CD4-positive, alpha-beta T cell treated with Interleukin-10 for 1 hour (primary cell): ENCODE measurements around the gene SERPINE3.

ENCODE experiments used
- DNase-seq: peaks from one replicate; pipeline ENCODE4 v3.0.0-alpha.2; 2020

The SERPINE3 gene

DNA sequence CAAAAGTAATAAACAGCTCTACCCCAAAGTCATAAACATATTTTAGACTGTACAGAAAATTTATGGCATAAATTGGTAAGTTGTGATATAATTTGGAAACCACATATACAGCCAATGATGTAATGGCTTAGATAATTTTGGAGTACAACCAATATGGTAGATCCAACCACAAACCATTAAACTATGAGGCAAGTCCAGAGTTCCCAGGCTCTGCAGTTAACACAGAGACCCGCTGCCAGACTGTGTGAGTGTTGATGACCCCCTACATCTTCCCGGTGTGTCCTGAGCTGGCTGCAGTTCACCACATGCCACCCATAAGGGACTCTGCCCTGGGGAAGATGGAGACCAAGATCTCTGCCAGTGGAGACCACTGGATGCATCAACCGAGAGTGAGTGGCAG is 9.9 kb upstream of the SERPINE3 start:
- no peak for DNase-seq

DNA sequence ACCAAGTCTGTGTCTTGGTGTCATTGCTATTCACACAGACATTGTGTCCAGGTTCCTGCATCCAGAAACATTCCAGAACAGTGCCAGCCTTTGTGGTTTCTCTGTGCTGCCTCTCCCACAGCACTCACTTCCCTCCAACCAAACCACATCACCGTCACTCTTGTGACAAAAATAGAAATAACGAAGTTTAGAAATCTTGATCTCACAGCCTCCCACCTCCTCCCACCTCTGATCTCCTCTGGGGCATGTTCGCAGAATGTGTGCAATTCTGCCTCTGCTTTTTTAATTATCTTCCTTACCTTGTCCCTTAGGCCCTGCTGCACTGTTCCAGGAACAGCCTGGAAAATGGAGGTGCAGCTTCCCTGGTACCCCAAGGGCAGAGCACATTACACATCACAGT is 8.7 kb upstream of the SERPINE3 start:
- no peak for DNase-seq

DNA sequence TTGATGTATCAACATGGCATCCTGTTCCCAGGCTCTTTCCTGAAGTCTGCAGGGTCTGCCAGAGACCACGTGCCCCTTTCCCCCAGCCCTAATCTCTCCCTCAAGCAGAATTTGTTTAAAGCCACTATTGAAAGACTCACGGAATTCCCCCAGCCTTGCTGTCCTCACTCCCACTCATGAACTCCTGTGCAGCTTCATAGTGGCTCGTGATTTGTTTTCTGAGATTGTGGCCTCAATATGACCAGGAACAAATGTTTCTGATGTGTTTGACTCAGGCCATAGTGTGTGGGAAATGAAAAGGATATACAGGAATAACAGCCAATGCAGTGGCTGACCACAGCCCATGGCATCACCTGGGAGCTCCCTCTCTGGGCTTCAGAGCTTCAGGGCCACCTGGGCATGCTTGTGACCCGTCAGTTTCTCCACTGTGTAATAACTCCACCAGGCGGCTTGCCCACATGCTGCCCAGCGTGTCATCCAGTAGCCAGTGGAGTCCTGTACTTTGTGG is 8.1 kb upstream of the SERPINE3 start:
- DNase-seq, result no peak

DNA sequence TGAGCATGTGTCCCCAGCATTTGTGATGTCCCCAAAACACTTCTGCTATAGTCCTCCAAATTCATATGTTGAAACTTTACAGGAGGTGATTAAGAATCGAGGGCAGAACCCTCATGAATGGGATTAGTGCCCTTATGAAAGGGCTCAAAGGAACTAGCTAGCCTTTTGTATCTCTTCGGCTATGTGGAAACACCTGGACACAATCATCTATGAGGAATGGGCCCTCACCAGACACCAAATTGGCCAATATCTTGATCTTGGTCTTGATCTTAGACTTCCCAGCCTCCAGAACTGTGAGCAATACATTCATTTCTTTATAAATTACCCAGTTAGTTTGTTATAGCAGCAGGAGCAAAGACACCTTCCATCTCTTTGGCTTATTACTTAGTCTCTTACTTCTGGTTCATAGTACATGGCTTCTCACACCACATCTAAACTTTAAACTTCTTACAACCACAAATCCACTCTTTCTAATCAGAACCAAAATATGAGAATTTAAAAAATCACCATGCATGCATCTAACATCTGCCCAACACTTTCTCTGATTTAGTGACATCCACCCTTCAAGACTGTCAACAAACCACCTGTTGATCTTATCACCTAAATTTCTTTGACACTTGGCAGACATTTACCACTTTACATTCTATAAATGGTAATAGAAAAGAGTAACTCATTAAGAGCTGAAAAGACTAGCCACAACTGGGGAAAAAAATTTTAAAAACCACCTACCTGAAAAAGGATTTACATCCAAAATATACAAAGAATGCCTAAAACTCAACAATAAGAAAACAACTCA is 6.7 kb upstream of the SERPINE3 start:
- no peak for DNase-seq

DNA sequence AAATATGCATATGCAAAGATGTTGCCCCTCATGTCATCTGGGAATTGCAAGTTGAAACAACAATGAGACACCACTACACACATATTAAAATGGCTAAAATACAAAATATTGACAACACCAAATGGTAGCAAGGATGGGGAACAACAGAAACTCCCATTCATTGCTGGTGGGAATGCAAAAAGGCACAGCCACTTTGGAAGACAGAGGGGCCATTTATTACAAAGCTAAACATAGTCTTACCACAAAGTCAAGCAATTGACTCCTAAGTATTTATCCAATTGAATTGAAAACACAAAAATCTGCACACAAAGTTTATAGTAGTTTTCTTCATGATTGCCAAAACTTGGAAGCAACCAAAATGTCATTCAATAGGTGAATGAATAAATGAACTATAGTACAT is 6.1 kb upstream of the SERPINE3 start:
- no peak for DNase-seq

DNA sequence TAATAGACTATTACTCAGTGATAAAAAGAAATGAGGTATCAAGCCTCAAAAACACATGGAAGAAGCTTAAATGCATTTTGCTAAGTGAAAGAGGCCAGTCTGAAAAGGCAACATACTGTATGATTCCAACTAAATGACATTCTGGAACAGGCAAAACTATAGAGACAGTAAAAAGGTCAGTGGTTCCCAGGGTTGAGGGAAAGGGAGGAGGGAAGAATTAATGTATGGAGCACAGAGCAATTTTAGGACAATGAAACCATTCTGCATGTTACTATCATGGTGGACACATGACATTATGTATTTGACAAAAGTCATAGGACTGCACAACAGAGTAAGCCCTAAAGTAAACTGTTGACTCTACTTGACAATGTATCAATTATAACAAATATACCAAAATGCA is 5.7 kb upstream of the SERPINE3 start:
- DNase-seq, result no peak

DNA sequence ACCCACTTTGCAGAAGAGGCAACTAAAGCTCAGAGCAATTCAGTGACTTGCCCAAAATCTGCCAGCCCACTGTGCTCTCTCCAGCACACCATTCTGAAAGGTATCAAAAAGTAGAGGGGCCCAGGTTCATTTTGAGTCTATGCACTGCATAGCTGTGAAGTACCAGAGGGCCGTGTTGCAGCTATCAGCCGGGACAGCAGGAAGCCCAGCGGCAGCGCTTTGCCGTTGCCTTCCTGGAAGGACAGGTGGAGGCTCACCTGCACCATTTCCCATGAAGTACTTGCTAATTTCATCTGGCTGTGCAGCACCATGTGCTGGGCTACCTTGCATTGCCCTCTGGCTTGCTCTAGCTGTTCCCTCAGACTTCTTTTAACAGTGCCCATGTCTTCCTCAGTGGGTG is 2.7 kb upstream of the SERPINE3 start:
- DNase-seq, result no peak

DNA sequence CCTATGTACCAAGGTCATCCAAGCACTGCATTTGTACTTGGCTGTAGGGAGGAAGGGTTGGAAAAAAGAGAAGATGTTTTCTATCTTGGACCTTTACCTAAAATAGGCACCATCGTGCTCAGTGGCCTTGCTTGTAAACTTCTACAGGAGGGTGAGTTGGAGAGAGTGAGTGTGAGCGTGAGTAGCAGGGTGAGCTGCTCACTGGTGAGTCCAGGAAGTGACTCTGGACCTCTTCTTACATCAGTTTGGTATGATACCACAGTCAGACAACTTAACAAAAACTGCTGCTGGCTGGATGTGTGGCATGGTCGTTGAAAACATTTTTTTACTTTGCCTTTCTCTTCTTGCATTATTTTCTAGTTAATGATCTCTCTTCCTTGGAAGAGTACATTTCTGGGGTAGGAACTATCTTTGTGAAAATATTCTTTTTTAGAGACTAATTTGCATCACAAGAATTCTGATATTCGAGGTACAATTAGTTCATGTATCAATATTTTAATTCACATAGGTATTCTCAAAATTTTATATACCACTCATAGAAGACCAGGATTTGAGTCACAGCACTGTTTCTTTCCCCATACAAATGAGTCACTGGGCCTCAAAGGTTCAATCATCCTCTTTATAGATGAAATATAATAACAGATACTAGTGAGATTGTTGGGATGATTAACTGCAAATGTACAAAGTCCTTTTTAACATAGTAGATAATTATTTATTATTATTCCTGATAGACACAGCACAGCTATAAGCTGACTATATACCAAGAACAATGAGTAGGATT is 651 bp downstream of the SERPINE3 start:
- DNase-seq, result no peak

DNA sequence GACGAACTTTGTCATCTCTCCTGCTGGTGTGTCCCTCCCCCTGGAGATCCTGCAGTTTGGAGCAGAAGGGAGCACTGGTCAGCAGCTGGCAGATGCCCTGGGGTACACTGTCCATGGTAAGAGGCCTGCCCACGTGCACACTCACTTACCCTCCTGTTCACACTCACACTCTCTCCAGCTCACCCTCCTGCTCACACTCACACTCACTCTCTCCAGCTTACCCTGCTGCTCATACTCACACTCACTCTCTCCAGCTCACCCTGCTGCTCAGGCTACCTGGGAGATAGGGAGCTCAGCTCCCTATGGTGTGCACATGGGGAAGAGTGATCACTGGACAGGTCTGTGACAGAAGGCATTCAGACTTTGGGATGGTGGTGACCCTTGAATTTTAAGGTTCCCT is 1.7 kb downstream of the SERPINE3 start:
- DNase-seq, result no peak

DNA sequence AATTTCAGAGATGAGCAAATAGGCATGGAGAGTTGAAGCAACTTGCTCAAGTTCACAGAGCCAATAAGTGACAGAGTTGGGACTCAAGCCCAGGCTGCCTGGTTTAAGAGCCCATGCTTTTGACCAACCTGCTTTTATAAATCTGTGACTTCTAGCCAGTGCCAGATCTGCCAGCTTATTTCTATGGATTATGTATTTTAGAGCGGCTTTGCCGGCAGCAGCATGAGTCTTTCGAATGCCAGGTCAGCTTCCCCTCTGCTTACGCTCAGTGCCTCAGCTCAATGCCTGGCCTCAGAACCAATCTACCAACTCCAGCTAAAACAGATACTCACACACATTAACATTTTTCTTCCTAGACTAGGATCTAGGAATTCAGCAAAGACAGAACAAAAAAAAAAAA is 2.3 kb downstream of the SERPINE3 start:
- DNase-seq, result no peak

DNA sequence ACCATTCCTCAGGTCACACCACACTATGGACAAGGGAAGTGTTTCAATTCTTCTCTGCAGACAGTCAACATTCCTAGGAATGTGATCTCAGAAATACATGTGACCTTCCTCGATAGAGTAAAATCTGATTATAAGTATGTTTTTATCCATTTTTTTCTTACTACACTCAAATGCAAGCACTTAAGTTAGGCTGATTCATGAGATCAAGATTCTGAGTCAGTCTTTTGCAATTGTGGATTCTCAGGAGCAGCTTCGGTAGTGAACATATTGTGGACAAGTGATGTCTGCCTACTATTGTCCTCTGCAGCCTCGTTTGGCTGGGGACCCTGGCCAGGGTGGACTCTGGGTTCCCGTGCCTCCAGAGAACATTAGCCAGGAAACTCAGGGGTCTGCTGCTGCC is 3.2 kb downstream of the SERPINE3 start:
- DNase-seq, result no peak

DNA sequence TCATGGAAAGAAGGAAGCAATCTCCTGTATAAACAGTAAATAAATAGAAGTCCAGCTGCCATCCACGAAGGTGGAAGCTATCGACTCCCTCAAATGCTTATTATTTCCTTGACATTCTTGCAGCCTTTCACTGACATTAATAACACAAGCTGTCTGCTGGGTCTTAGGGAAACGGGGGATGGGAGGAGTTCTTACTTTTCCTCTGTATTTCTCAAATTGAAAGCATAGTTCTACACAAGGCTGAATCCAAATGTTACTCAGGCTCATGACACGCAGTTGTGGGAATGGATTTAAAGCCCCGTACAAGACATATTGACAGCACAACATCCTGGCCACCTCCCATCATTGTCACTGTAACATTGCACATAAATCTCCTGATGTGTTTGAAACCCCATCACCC is 4.0 kb downstream of the SERPINE3 start:
- no peak for DNase-seq

DNA sequence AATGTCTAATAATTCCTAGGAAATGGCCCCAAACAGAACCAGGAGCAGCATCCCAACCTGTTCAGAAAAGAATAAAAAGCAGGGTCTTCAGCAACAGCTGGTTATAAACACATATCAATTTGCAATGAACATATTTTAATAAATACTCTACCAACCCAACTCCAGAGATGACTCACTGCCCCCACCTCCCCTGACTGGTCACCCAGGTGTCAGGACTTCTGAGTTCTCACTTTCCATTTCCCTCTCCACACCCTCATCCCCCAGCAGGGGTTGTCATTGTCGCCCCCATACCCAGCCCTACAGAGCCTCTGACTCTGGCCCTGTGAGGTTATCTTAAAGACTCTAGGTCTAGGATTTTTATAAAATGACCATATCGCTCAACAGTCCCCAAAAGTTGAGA is 6.9 kb downstream of the SERPINE3 start:
- no peak for DNase-seq

DNA sequence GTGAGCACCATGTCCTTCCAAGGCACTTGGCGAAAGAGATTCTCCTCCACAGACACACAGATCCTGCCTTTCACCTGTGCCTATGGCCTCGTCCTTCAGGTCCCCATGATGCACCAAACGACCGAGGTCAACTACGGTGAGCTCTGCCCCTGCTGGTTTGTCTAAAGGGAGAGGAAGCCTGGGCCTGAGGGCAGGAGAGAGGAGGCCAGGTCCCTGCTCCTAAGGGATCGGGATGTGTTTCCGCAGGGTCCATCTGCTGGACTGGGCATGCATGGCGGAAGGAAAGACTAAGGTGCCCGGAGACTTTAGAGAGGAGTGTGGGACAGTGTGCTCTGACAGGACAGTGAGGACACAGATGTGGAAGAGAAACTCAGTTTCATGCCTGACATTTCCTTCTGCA is 7.6 kb downstream of the SERPINE3 start:
- no peak for DNase-seq

DNA sequence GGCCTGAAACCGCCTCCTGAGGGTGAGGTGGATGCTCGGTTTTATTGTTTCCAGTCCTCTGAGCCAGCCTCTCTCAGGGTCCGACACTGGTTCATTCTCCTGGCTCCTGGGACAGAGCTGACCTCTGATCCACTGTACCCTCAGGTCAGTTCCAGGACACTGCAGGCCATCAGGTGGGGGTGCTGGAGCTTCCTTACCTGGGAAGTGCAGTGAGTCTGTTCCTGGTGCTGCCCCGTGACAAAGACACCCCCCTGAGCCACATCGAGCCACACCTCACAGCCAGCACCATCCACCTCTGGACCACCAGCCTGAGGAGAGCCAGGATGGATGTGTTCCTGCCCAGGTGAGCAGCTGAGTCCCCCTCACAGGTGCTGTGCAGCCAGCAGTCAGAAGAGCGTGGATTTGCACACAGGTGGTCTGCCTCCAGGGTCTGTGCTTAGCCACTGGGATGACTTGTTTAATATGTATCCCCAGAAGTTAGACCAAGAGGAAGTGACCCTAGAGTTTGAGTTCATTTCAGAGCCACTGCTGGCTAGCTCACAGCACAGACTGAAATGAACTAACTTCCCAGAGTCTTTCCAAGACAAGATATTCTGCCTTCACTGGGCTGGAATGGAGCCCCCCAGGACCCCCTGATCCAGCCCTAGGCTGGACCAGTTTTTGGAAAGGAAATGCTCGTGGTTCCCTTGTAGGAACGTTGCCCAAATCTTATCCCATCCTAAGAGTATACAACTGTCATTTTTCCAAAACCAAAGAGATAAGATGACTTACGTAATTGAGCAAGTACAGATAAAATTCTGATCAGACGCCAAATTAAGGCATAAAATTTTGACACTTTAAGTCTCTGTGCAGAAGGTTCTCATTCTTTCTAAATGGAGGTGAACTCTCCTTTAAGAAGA is 8.8 kb downstream of the SERPINE3 start:
- DNase-seq, result no peak

DNA sequence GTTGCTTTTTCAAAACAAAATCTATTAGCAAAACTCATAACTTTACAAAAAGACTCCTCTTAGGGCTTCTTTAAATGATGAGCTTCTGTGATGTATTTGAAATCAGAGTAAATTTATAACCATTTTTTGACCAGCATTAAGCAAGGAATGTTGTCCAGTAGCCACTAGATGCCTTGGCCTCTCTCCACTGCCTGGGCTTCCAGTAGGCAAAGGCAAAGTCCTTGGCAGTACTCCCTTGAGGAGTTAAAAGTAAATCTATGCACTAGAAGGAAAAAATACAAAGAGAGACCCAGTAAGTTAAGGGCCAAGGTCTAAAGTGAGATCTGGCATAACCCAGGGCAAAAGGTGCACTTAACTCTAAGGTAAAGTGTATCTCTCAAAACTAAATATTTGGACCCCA is 9.5 kb downstream of the SERPINE3 start:
- no peak for DNase-seq

DNA sequence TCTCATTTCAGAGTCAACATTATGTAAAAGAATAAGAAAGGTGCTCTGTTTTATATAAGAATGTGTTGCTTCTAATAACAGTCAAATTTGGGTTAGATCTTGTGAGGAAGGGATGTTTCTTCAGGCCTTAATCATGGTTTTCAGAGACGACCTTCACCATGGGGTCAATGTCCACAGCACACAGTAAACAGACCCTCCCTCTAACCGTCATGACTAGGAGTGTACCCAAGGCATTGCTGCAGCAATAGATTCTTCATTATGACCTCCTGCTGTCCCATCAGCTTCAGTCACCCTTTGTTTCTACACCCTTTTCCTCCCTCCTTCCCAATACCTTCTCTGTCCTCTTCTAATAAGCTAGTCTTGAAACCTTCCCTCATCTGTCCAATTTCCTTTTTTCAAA is 15.7 kb downstream of the SERPINE3 start:
- no peak for DNase-seq

DNA sequence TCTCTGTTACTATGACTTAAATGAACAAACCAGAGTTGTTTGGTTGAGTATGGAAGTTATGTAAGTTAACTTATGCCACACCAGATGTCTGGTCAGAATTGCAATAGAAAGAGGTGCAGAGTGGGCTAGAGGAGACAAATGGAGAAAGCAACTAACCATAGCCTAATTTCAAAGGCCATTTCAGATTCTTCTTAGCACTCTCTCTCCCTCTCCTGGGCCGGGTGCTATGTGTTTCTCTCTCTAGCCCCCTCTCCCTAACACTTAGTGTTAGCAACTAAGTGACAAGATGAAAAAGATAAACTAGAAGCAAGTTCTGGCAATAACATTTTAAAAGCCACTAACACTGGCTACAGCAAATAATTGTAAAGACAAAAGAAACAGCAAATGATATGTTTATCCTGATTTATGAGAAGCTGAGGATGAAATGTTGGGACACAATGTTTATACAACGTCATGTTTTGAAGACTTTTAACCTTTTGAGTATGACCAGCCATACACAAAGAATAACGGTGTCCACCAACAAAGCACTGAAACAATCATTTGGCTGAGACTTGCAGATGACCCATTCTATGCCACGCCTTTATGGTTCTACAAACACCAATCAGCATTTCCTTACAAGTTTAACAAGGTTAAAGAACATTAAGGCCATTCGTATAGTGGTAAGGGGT is 18.6 kb downstream of the SERPINE3 start:
- DNase-seq, result no peak

DNA sequence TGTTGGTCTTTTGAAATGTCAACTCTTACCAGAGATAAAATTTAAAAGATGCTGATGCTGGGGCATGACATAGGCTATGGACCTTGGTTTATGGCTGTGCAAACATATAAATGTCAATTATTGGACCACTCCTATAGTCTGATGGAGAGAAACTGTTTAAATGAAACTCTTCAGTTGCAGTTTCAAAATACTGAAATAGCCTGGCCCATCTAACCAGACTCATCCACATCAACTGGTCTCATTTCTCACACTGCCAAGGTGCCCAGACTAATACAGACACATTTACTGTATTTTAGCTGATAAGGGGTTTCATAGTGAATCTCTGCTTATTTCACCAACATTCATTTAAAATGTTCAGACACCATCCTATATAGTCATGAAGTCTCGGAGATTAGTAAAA is 19.9 kb downstream of the SERPINE3 start:
- DNase-seq, result no peak

DNA sequence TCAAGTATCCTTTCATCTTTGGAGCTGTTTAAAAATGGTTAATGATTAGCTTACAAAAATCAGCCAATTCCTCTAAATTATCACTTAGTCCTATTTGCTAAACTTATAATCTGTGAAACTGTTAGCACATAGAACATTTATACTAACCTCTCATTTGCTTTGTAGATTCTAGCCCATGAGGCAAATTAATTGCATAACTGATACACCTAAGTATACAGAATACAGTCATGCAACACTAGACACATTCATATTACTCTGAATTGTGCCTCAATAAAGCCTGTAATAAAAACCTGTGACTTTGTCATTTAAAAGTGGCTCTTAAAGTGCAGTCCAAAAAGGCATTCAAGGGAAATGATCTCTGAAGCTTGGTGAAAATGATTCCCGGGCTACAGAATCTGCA is 21.0 kb downstream of the SERPINE3 start:
- no peak for DNase-seq

DNA sequence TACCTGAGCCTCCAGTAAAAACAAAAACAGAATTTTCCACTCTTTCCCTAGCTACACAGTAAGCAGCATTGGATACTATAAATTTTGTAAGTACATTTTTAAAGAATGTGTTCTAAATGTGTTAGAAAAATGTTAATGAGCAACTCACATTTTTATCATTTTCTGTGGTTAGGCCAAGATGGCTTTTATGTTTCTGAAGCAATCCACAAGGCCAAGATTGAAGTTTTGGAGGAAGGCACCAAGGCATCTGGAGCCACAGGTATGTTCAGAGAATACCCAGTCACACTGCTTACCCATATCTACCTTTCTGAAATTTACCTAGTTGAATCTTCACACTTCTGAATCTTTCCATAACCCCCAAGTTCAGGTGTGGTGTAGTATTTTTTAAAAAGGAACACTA is 21.6 kb downstream of the SERPINE3 start:
- no peak for DNase-seq

DNA sequence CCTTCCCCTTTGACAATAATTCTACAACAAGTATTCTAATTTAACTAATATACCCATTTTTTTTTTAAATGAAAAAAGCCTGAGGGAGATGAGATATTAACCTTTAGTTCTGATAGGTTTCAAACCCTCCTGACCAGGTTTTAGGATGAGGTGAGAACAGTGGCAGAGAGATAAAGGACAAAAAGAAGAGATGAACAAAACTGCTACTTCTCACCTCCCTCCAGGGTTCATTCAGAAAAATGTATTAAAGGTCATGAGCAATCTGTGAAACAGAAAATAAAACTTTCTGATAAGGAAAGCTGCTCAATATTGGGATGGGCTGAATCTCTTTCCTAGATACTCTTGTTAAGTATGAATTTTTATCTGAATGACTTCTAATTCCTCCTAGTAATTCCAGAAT is 24.1 kb downstream of the SERPINE3 start:
- DNase-seq, result no peak
